Measurements from ENCODE around the gene KLRF1.
"Not testable (repeated sequence)": the region's sequence is repeated elsewhere in the genome, so short reads cannot be mapped to it uniquely, and the experiment has no call there.

Gene KLRF1

DNA sequence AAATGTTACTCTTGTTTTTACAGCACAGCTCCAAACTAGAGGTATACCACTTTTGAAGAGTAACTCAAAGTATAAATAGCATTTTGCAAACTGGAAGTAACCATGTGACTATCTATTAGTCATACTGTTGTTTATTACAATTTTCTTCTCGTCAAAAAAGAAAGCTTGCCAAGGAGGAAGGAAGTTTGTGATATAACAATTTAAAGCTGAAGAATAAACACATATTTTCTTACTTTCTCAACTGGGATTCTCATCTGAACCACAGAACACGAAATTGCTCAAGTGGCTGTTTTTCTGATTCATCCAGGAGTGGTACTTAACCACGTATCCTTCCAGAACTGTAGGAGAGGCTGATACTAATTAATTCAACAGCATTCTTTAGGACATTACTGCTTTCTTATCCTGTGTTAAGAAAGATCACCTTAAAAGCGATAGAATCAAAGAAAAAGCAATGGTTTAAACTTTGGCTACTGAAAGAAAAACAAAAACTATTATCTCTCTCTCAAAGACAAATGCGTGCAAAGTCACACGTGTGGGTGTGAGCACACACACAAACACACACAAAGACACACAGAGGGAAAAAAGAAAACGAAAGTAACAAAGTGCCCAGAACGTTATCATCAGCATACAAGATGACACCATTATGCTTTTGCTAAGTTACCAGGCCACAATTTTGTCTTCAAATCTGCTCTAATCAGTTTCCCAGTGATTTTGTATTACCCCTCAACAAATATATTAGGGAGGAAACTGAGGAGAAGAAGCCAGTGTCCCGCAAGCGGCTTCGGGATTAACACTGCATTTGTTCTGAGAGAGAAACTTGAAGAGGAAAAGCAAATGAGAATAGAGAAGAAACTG is 42.3 kb downstream of the KLRF1 start, which contains the start of gene CLEC2B:
TSS of gene CLEC2B (minus strand) at position 48 of the 855 bp plus-strand sequence.
- DNase-seq (ENCODE audit: extremely low read depth in 1 of 2, low read depth in 1 of 2), result no peak

DNA sequence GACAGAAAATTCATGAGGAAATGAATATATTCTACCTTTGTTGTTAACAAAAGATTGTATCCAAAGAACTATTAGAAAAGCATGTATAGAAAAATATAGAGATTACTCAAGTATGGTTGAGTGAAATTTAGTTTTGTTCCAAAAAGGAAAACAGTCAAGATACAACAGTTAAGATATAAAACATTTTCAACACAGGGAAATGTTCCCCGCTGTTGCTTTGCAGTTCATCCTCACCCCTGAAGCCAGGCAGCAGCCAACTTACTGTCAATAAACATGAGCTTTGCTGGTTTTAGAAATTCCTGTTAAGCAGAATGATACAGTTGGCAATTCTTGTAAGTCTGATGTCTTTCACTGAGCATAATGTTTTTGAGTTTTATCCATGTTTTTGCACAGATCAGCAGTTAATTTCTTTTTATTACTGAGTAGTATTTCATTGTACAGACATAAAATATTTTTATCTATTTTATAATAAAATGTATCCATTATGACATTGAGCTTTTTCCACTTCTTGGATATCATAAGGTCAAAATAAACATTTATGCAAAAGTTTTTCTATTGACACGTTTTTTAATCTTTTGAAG is 43.1 kb downstream of the KLRF1 start:
- no peak for DNase-seq (ENCODE audit: extremely low read depth in 1 of 2, low read depth in 1 of 2)

DNA sequence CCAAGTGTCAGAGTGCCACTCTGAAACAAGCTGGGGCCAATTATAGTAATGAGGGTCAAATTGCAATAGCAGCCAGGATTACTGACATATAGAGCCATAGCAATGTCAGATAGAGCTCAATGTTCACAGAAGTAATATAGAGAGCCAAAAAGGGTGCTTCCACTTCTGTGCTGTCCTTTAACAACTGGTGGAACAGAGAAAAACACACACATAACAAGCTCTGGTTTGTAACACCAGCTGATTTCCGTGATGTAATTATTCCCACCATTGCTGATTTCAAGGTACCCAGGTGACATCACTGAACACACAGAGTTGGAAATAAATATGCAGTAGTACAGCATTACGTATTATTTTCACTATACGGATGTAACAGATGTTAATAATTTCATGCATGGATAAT is 44.9 kb downstream of the KLRF1 start:
- DNase-seq (ENCODE audit: extremely low read depth in 1 of 2, low read depth in 1 of 2), result no peak

DNA sequence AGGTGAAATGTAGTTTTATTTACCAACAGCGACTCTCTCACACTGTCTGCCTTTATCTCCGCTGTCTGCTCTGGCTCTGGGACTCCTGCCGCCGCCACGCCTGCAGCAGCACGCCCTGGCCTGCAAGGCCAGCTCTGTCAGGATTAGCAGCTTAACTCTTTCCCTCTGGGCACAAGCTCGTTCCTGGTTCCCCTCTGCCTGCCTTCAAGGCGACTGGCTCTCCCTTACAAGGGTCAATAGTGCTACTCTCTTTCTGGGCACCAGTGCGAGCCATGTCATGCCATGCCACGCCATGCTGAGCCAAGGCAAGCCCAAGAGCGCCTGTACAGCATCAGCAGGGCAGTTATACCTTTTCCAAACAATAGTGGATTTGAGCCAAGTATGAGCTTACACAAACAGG is 45.5 kb downstream of the KLRF1 start:
- no peak for DNase-seq (ENCODE audit: extremely low read depth in 1 of 2, low read depth in 1 of 2)

DNA sequence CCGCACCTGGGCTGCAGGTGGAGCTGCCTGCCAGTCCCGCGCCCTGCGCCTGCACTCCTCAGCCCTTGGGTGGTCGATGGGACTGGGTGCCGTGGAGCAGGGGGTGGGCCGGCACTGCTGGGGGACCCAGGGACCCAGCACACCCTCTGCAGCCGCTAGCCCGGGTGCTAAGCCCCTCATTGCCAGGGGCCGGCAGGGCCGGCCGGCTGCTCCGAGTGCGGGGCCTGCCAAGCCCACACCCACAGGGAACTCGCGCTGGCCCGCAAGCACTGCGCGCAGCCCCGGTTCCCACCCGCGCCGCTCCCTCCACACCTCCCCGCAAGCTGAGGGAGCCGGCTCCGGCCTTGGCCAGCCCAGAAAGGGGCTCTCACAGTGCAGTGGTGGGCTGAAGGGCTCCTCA is 48.8 kb downstream of the KLRF1 start:
- not testable (repeated sequence) for DNase-seq (ENCODE audit: extremely low read depth in 1 of 2, low read depth in 1 of 2)

DNA sequence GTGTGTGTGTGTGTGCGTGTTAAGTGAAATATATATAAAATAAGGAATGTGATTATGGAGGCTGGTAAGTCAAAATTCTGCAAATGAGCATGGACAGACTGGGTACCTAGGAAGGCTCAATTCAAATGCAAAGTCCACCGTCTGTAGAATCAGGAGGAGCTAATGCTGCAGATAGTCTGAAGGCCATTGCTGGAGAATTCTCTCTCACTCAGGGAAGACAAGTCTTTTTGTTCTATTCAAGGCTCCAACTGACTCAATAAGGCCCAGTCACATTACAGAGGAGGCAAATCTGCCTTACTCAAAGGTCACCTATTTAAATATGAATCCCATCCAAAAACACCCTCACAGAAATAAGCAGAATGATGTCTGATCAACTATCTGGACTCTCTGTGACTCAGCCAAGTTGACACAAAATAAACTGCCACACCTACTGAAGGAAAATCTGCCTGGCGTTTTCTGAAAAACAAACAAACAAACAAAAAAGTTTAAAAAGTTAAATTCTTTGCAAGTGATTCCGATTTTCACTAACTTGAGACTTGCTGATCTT is 53.3 kb downstream of the KLRF1 start:
- DNase-seq (ENCODE audit: extremely low read depth in 1 of 2, low read depth in 1 of 2), result no peak

DNA sequence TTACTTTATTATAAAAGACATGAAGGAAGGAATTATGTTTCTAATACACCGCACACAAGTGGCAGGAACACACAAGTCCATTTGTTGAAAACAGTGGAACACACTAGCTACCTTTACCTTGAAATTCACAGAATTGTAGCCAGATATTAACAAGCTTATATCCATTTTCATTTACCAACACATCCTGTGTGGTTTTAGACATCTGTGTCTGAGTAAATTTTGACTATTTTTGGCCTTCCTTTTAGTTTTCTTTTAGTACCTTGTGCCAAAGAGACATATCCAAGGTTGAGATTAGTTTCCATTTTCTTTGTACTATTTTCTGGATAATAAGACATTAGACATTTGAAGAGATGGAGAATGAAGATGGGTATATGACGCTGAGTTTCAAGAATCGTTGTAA is 54.0 kb downstream of the KLRF1 start, which contains the start of gene KLRF2:
TSS of gene KLRF2 (plus strand) at position 244 of the 400 bp plus-strand sequence. CDS start at position 351, 107 bp downstream.
- no peak for DNase-seq (ENCODE audit: extremely low read depth in 1 of 2, low read depth in 1 of 2)

DNA sequence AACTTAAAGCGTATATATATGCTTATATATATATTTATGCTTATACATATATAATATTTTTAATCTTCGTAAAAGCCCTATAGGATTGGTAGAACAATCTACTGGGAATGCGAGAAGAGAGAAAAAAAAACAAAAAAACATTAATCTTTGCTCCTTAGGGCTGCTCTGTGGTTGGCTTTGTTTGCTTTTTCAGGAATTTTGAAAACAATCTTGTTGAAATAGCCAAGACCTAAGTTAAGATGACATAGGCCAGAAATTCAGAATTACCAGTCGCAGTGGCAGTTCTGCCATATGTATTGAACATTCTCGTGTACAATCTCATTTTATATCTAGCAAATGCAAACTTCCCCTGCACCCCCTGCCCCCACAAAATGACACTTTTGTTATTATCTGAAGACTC is 54.7 kb downstream of the KLRF1 start:
- DNase-seq (ENCODE audit: extremely low read depth in 1 of 2, low read depth in 1 of 2), result no peak

DNA sequence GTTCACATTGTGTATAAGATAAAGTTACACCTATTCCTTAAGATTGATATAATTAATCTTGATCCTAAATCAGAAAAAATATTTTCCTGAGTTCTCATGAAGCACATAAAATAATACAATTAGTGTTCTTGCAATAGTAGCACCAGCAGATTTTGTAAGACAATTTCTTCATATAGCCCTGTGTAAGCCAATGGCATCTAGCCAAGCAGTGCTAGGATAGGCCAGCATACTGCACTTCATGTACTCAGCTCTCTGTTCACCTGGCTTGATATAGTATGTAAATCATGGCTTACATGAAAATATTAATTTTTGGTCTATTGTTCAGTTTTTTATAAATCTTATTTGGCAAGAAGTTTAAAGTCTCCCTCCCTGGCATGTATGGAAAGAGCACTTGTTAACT is 55.9 kb downstream of the KLRF1 start:
- DNase-seq (ENCODE audit: extremely low read depth in 1 of 2, low read depth in 1 of 2), result no peak

DNA sequence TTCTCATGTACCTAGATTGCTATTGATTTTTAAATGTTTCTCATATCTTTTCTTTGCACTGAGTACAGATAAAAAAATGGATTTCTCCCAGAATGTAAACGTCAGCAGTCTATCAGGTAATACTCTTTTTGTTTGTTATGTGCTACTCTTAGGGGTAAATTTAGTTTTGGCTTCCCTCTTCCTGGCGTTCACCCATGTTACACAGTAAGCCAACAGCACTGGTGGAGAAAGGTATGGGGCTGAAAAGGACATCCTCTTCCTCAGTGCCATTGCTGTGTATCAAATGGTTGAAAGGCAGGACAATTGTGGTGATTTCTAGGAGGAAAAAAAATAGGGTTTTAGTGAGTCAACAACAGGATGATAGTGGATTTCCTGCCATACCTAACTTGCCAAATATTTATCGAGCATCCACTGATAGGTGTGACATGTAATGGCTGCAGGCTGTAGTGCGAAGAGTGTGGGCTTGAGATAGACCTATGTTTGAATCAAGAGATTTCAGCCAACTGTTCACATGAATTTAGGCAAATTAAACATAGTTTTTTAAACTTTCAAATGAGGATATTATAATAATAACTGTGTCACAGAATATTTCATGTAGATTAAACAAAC is 61.5 kb downstream of the KLRF1 start:
- no peak for DNase-seq (ENCODE audit: extremely low read depth in 1 of 2, low read depth in 1 of 2)

All from stimulated activated CD8-positive, alpha-beta memory T cell treated with anti-CD3 and anti-CD28 coated beads, Interleukin-7, amount 100 ng/mL, for 48 hours (primary cell).